Measurements from ENCODE around the gene AUTS2. TPM values are rescaled to one million over a fixed set of nuclear protein-coding genes. Genes with fewer than 3 reads are reported as not detected.

Gene AUTS2
- polyA plus RNA-seq, 3 donors = 0.08 to 0.35 TPM; not detected in 1

DNA sequence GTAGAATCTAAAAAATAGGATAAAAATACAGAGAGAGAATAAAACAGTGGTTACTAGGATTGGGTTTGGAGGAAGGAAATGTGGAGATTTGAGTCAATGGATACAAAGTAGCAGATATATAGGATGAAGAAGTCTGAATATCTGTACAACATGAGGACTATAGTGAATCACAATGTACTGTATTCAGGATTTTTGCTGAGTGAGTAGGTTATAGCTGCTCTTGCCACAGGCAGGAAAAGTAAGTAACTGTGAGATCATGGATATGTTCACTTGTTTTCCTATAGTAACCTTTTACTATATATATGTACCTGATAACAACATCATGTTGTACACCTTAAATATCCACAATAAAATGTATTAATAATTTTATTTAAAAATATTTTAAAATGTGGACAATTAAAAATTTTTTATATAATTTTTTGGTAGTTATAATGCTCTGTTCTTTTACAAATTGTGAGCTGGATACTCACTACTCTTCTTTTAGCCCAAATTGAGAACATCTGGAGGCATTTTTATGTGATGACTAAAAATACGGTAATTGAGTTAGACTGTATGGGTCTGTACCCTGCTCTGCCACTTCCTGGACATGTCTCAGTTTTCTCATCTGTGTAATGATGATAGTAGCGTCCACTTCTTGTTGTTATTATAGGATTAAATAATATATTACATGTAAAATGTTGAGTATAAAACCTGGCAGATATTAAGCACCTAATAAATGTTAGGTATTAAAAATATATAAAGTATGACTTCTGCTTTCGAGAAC, 439.1 kb downstream of the AUTS2 start:
- Histone ChIP-seq H3K27me3 (ENCODE audit: control insufficient read depth in 2 of 2, insufficient read depth in 2 of 2, low read length in 2 of 2) (no peaks in the 10 kb centered on the region), H3K9me3 (replicated peaks in 1 of 2; ENCODE audit: control insufficient read depth in 1 of 2, insufficient read depth in 1 of 2, low read length in 2 of 2) (no peaks in the 10 kb centered on the region), H3K27ac (ENCODE audit: low read depth in 1 of 2, low read length in 2 of 2) (no peak overlapping the region), H4K20me1 (ENCODE audit: insufficient read depth, low read length) (no peaks in the 10 kb centered on the region), H3K36me3 (replicated peaks in 1 of 2; ENCODE audit: control insufficient read depth in 1 of 2, insufficient read depth in 2 of 2, low read length in 2 of 2) (no peaks in the 10 kb centered on the region), H3K9ac (ENCODE audit: insufficient read depth, low read length, poor library complexity, severe bottlenecking) (no peak overlapping the region), H2AFZ (ENCODE audit: insufficient read depth, low read depth, low read length, poor library complexity, severe bottlenecking) (no peak overlapping the region), H3K79me2 (ENCODE audit: insufficient read depth, low read length) (no peaks in the 10 kb centered on the region), H3K4me2 (replicated peaks; ENCODE audit: extremely low read depth, low read length, poor library complexity, severe bottlenecking) (no peak overlapping the region), H3K4me3 (replicated peaks in 1 of 3; ENCODE audit: low read depth in 2 of 3, low read length in 3 of 3) (no peak overlapping the region), H3K4me1 (ENCODE audit: control insufficient read depth in 1 of 2, insufficient read depth in 2 of 2, low read length in 2 of 2) (no peaks in the 10 kb centered on the region)
- H3K9me3 Mint-ChIP-seq = no peaks in the 10 kb centered on the region
- no peaks in the 10 kb centered on the region for H3K36me3 Mint-ChIP-seq
- intact Hi-C loops (cut with micrococcal nuclease) = no loop called here
- peaks cover 4% of the 10 kb centered on the region for H3K4me1 Mint-ChIP-seq
- peaks cover 0 to 1% (median 0%) of the 10 kb centered on the region in 3 donors for H3K27me3 Mint-ChIP-seq (ENCODE audit: low read depth in 3 of 3)
- whole genome bisulfite sequencing (ENCODE audit: insufficient coverage) = no CpG with 5 or more reads among the region's 3 CpGs
- no peak overlapping the region for H3K27ac Mint-ChIP-seq
- no peak overlapping the region for H3K4me3 Mint-ChIP-seq
- no peak for DNase-seq
- TF ChIP-seq, protein P1, sequence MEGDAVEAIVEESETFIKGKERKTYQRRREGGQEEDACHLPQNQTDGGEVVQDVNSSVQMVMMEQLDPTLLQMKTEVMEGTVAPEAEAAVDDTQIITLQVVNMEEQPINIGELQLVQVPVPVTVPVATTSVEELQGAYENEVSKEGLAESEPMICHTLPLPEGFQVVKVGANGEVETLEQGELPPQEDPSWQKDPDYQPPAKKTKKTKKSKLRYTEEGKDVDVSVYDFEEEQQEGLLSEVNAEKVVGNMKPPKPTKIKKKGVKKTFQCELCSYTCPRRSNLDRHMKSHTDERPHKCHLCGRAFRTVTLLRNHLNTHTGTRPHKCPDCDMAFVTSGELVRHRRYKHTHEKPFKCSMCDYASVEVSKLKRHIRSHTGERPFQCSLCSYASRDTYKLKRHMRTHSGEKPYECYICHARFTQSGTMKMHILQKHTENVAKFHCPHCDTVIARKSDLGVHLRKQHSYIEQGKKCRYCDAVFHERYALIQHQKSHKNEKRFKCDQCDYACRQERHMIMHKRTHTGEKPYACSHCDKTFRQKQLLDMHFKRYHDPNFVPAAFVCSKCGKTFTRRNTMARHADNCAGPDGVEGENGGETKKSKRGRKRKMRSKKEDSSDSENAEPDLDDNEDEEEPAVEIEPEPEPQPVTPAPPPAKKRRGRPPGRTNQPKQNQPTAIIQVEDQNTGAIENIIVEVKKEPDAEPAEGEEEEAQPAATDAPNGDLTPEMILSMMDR (IDR thresholded peaks at IDR 0.05) = no peak

DNA sequence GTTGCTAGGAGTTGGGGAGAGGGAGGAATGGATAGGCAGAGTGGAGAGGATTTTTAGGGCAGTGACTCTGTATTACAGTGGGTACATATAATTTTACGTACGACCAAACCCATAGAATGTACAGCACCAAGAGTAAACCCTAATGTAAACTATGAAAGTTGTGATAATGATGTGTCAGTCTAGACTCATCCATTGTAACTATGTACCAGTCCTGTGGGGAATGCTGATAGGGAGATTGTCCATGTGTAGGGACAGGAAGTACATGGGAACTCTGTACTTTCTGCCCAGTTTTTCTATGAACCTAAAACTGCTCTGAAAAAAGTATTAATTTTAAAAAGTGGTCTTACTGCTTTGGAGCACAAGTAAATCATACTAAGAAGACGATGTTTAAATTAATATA, 441.8 kb downstream of the AUTS2 start:
- TF ChIP-seq, protein P1 (IDR thresholded peaks at IDR 0.05) = no peak
- WGBS (ENCODE audit: insufficient coverage) = no CpG with 5 or more reads among the region's 3 CpGs

More for the DNA sequence above, 441.8 kb downstream of the AUTS2 start:
- no peak overlapping the region for H2AFZ ChIP-seq (ENCODE audit: insufficient read depth, low read depth, low read length, poor library complexity, severe bottlenecking)
- no peak overlapping the region for H3K4me2 ChIP-seq (replicated peaks; ENCODE audit: extremely low read depth, low read length, poor library complexity, severe bottlenecking)
- peaks cover 6% of the 10 kb centered on the region for H3K4me1 Mint-ChIP-seq
- H3K27me3 Mint-ChIP-seq (ENCODE audit: low read depth in 3 of 3) = peaks cover 0 to 1% (median 0%) of the 10 kb centered on the region in 3 donors
- H3K36me3 ChIP-seq (replicated peaks in 1 of 2; ENCODE audit: control insufficient read depth in 1 of 2, insufficient read depth in 2 of 2, low read length in 2 of 2) = no peaks in the 10 kb centered on the region
- H3K36me3 Mint-ChIP-seq = no peaks in the 10 kb centered on the region
- H3K4me3 Mint-ChIP-seq = no peak overlapping the region
- DNase-seq = no peak
- H3K27me3 ChIP-seq (ENCODE audit: control insufficient read depth in 2 of 2, insufficient read depth in 2 of 2, low read length in 2 of 2) = no peaks in the 10 kb centered on the region
- peaks cover 0 to 5% of the 10 kb centered on the region in 2 donors for H3K9me3 ChIP-seq (replicated peaks in 1 of 2; ENCODE audit: control insufficient read depth in 1 of 2, insufficient read depth in 1 of 2, low read length in 2 of 2)
- H3K27ac Mint-ChIP-seq = no peak overlapping the region
- no peak overlapping the region for H3K4me3 ChIP-seq (replicated peaks in 1 of 3; ENCODE audit: low read depth in 2 of 3, low read length in 3 of 3)
- H3K9ac ChIP-seq (ENCODE audit: insufficient read depth, low read length, poor library complexity, severe bottlenecking) = no peak overlapping the region
- no peaks in the 10 kb centered on the region for H3K4me1 ChIP-seq (ENCODE audit: control insufficient read depth in 1 of 2, insufficient read depth in 2 of 2, low read length in 2 of 2)
- no peak overlapping the region for H3K27ac ChIP-seq (ENCODE audit: low read depth in 1 of 2, low read length in 2 of 2)
- intact Hi-C loops (cut with micrococcal nuclease) = no loop called here
- no peaks in the 10 kb centered on the region for H3K79me2 ChIP-seq (ENCODE audit: insufficient read depth, low read length)
- peaks cover 0 to 4% (median 0%) of the 10 kb centered on the region in 7 donors for H3K9me3 Mint-ChIP-seq
- no peaks in the 10 kb centered on the region for H4K20me1 ChIP-seq (ENCODE audit: insufficient read depth, low read length)

Measured in CD14-positive monocyte (primary cell).